WI38 (cell line): Measurements from ENCODE around the gene PRPF18.

ENCODE experiments used
- H3K4me3 ChIP-seq: 2 replicates; pipeline ENCODE4 v1.5.1; 2011; ENCODE audit warnings: low read depth, mild to moderate bottlenecking, control low read depth, low read length
- TF ChIP-seq, protein P1 (sequence below): IDR thresholded peaks from 2 replicates; pipeline ENCODE4 v1.5.1; 2012; ENCODE audit warnings: low read depth, mild to moderate bottlenecking, control low read depth, low read length

PRPF18 gene

DNA sequence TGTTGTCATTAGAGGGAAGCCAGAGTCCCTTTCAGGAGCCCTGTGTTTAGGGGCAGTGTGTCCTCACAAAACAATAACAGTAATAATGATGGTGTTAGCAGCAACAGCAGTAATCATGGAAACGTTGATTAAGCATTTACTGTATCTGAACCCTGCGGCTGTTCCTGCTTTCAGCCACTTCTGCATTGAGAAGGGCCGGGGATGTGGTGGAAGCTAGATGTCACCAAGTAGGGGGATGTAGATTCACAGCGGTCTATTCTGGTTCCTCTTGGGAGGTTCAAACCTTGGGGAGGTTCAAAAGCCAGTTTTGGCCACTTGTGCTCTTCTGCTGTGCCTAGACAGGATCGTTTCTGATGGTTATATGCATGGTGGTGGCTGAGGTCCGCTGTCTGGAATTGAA is 44.8 kb downstream of the PRPF18 start:
- no peak overlapping the region for H3K4me3 ChIP-seq
- TF ChIP-seq, protein P1, sequence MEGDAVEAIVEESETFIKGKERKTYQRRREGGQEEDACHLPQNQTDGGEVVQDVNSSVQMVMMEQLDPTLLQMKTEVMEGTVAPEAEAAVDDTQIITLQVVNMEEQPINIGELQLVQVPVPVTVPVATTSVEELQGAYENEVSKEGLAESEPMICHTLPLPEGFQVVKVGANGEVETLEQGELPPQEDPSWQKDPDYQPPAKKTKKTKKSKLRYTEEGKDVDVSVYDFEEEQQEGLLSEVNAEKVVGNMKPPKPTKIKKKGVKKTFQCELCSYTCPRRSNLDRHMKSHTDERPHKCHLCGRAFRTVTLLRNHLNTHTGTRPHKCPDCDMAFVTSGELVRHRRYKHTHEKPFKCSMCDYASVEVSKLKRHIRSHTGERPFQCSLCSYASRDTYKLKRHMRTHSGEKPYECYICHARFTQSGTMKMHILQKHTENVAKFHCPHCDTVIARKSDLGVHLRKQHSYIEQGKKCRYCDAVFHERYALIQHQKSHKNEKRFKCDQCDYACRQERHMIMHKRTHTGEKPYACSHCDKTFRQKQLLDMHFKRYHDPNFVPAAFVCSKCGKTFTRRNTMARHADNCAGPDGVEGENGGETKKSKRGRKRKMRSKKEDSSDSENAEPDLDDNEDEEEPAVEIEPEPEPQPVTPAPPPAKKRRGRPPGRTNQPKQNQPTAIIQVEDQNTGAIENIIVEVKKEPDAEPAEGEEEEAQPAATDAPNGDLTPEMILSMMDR, result no peak

DNA sequence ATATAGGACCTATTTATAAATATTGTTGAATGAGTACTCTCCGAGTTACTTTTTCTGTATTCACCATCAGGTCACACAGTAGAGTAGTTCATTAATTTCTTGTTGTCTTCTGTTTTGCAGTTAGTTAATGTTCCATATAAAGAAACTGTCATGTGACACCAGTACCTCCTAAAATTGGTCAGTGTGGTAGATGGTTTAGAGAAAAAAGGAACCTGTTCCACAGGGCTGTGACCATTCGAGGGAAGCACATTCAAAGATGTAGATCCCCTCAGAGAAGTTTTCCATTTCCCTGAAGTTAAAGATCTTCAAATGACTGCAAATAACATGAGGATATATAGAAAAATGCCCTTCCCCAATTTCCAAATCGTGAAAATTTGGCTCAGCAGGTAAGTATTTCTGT is 45.7 kb downstream of the PRPF18 start:
- no peak overlapping the region for H3K4me3 ChIP-seq
- TF ChIP-seq, protein P1, result no peak

DNA sequence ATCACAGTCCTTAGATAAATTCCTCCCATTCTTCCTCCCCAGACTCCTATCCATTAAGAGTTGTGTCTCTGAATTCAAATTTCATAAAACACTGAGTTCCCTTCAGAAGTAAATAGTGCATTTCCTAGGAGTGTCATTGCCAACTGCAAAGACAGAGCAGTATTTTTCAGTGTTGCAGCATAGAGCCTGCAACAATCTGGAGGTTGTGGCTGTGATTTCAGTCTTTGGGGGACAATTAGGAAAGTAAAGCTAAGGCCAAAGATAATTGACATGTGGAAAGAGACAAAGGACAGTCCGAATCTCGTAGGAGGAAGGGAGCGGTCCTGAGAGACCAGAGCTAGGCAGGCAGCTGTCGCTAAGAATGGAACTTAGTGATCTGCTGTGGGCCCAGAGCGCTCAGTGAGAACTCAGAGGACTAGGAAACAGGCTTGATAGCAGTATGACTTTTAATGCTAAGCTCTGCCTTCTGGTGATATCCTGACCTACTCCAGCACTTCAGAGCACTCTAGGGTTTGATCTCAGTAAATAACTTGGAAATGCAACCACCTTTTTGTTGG is 46.2 kb downstream of the PRPF18 start:
- H3K4me3 ChIP-seq, result no peak overlapping the region
- TF ChIP-seq, protein P1, result no peak

DNA sequence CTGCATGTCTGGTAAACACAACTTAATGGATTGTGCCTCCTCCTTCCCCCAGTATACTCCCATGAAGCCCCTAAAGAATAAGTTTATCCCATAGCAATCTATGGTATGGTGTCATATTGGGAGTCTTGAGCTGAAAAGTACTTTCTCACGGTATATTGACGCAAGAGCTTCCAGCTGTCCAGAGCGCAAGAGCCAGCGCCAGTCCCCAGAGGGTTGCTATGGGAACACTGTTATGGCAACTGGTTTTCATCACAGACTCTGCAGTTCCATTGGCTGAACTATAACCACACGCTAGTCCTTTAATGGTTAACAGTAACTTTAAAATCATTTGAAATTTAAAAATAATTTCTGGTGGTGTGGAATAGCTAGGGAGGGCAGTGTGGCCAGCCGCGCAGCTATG is 46.9 kb downstream of the PRPF18 start:
- TF ChIP-seq, protein P1, result no peak
- no peak overlapping the region for H3K4me3 ChIP-seq

DNA sequence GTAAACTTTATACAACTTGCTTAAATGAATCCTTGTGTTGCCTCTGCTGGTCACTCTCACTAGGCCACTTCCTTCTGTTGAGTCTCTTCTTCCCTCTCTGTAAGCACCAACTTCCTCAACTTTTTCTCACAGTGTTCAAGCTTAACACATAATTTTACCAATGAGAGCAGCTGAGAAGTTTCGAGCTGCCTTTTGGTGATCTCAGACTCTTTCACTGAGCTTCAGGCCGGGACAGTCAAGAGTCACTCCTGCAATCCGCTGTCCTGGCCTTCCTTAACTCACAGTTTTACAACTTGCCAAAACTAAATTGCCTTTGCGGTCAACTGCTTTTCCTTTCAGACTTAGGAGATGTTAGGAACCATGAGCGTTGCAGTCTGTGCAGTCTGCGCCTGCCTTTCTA is 47.4 kb downstream of the PRPF18 start:
- TF ChIP-seq, protein P1, result no peak
- H3K4me3 ChIP-seq, result no peak overlapping the region

DNA sequence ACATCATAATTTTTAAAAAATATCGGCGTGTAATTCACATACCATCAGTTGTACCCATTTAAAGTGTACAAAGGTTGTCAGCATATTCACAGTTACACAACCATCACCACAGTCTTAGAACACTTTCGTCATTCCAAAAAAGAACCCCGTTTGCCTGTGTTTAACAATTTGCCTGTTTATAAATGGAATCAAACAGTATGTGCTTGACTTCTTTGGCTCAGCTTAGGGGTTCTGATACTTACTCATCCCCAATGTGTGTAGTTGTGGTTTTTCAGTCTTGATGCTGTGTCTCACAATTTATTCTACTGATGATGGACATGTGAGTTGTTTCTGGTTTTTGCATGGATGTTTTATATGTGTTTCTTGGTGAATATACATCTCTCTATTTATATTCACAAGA is 50.0 kb downstream of the PRPF18 start:
- no peak overlapping the region for H3K4me3 ChIP-seq
- TF ChIP-seq, protein P1, result no peak

DNA sequence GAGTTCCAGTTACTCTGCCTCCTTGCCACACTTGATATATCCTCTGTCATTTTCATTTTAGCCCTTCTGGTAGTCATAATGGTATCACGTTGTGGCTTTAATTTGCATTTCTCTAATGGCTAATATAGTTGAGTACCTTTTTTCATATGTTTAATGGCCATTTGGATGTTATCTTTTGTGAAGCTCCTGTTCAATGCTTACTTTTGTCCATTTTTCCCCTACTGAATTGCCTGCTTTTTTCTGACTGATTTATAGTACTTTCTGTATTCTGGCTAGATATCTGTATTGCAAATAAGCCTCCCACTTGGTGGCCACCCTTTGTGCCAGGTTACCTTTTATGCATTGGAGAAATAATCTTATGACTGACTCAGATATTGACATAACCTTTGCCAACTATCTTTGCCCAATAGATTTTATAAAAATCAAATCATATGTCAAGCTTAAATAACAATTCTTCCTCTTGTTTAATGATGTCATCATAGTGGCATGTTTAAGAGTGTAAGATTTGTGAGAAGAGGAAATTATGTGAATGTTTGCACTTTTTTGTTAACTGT is 50.6 kb downstream of the PRPF18 start:
- no peak overlapping the region for H3K4me3 ChIP-seq
- TF ChIP-seq, protein P1, result no peak
